Upper lobe of right lung (tissue), 1 donor: Measurements from ENCODE around the gene ANGPTL8. TPM values are rescaled to one million over a fixed set of nuclear protein-coding genes. Genes with fewer than 3 reads are reported as not detected.

Source experiments
- ATAC-seq: fragments of 200-7000 bp; cut with Tn5 transposase; one replicate; pipeline ENCODE4 v1.9.1; 2020; ENCODE audit warnings: mild to moderate bottlenecking, moderate library complexity
- DNase-seq: peaks from one replicate; pipeline ENCODE4 v3.0.0-alpha.2; 2020
- H3K27ac ChIP-seq: fragments of 200-600 bp; one replicate; pipeline ENCODE4 v1.8.0; 2022
- H3K27me3 ChIP-seq: fragments of 200-600 bp; one replicate; pipeline ENCODE4 v1.8.0; 2022; ENCODE audit warnings: mild to moderate bottlenecking
- H3K36me3 ChIP-seq: fragments of 200-600 bp; one replicate; pipeline ENCODE4 v1.8.0; 2022
- H3K4me1 ChIP-seq: fragments of 200-600 bp; one replicate; pipeline ENCODE4 v1.8.0; 2022
- H3K4me3 ChIP-seq: fragments of 200-600 bp; one replicate; pipeline ENCODE4 v1.8.0; 2022; ENCODE audit warnings: mild to moderate bottlenecking
- H3K9me3 ChIP-seq: fragments of 200-600 bp; one replicate; pipeline ENCODE4 v1.8.0; 2022
- CTCF ChIP-seq: fragments of 200-600 bp; IDR thresholded peaks from one replicate; pipeline ENCODE4 v1.8.0; 2022; ENCODE audit warnings: antibody characterized with exemption
- intact Hi-C: fragments of 100-400 bp; cut with DNase I; formaldehyde crosslinking; loops from one replicate; pipeline ENCODE4 v1.11.0; 2022
- total RNA-seq: library from RNA; stranded (reverse); fragmentation: NEBNext Ultra II Directional; extraction: Animal tissue kit (Norgen Biotek cat#: 25700); gene quantifications from one replicate; pipeline ENCODE4 v1.2.1, GENCODE V29; 2021
- donor health status: DM: no; HTN: yes; CAD: no; lungs with severe emphysema.

ANGPTL8 gene
- total RNA-seq, 1 donor from 2014 or later, result not detected

- H3K9me3 ChIP-seq, result no peaks in the 10 kb centered on the region
- TF ChIP-seq CTCF, result no peak
- no peaks in the 10 kb centered on the region for H3K36me3 ChIP-seq
- peaks cover 8% of the 10 kb centered on the region for H3K4me1 ChIP-seq
- no peaks in the 10 kb centered on the region for H3K27me3 ChIP-seq
- no peak for DNase-seq
- H3K4me3 ChIP-seq, result no peak overlapping the region
- intact Hi-C loops, result loop anchor here (10.0 kb wide), 1 partner anchor 160 kb away; no protein-coding TSS in a partner anchor
- peak overlapping the region; percentile 25 for H3K27ac ChIP-seq
- no peak for ATAC-seq
Measured at GRCh38 chr19:11284515-11284914, 45.1 kb downstream of the ANGPTL8 start.

GRCh38 chr19:11286312-11286974, 47.0 kb downstream of the ANGPTL8 start:
- Histone ChIP-seq H3K9me3 (no peaks in the 10 kb centered on the region), H3K27me3 (no peaks in the 10 kb centered on the region), H3K27ac (peak overlapping the region; percentile 73), H3K4me3 (no peak overlapping the region), H3K36me3 (no peaks in the 10 kb centered on the region), H3K4me1 (peaks cover 8% of the 10 kb centered on the region)
- DNase-seq (no peak), ATAC-seq (peak; percentile 65)
- peak; percentile 50 for TF ChIP-seq CTCF
- intact Hi-C loops, result loop anchor here (10.0 kb wide), 1 partner anchor 158 kb away; no protein-coding TSS in a partner anchor

- ATAC-seq (peak; percentile 52), DNase-seq (no peak)
- Histone ChIP-seq H3K4me1 (peaks cover 12% of the 10 kb centered on the region), H3K9me3 (no peaks in the 10 kb centered on the region), H3K36me3 (no peaks in the 10 kb centered on the region), H3K4me3 (no peak overlapping the region), H3K27ac (no peak overlapping the region), H3K27me3 (no peaks in the 10 kb centered on the region)
- intact Hi-C loops, result loop anchor here (10.0 kb wide), 1 partner anchor 156 kb away; no protein-coding TSS in a partner anchor
- TF ChIP-seq CTCF, result peak; percentile 50
Measured at GRCh38 chr19:11288349-11288748, 48.9 kb downstream of the ANGPTL8 start.

- no peaks in the 10 kb centered on the region for H3K36me3 ChIP-seq
- intact Hi-C loops, result no loop called here
- H3K4me3 ChIP-seq, result no peak overlapping the region
- no peaks in the 10 kb centered on the region for H3K27me3 ChIP-seq
- DNase-seq, result no peak
- ATAC-seq, result no peak
- no peaks in the 10 kb centered on the region for H3K9me3 ChIP-seq
- peaks cover 14% of the 10 kb centered on the region for H3K4me1 ChIP-seq
- no peak overlapping the region for H3K27ac ChIP-seq
- no peak for TF ChIP-seq CTCF
Measured at GRCh38 chr19:11290256-11290655, 50.8 kb downstream of the ANGPTL8 start.

- Histone ChIP-seq H3K27me3 (no peaks in the 10 kb centered on the region), H3K4me3 (no peak overlapping the region), H3K27ac (no peak overlapping the region), H3K4me1 (peaks cover 9% of the 10 kb centered on the region), H3K36me3 (no peaks in the 10 kb centered on the region), H3K9me3 (no peaks in the 10 kb centered on the region)
- no peak for TF ChIP-seq CTCF
- intact Hi-C loops, result no loop called here
- DNase-seq (no peak), ATAC-seq (no peak)
Measured at GRCh38 chr19:11291415-11291814, 52.0 kb downstream of the ANGPTL8 start.

Other genes starting within 250 kb of the ANGPTL8 start
- 242 TPM for gene LDLR, start 150.2 kb upstream of the ANGPTL8 start, total RNA-seq
- 1.1 TPM for gene SPC24, start 83.8 kb upstream of the ANGPTL8 start, total RNA-seq
- gene KANK2, start 42.1 kb upstream of the ANGPTL8 start, total RNA-seq, result 268 TPM
- 138 TPM for gene DOCK6, start 22.9 kb downstream of the ANGPTL8 start, total RNA-seq
- not detected for gene TSPAN16, start 56.5 kb downstream of the ANGPTL8 start, total RNA-seq
- 52.7 TPM for gene RAB3D, start 100.0 kb downstream of the ANGPTL8 start, total RNA-seq
- 74.6 TPM for gene TMEM205, start 106.6 kb downstream of the ANGPTL8 start, total RNA-seq
- 39.4 TPM for gene CCDC159, start 106.9 kb downstream of the ANGPTL8 start, total RNA-seq
- gene PLPPR2, start 115.8 kb downstream of the ANGPTL8 start, total RNA-seq, result 26.5 TPM
- 3.2 TPM for gene SWSAP1, start 135.0 kb downstream of the ANGPTL8 start, total RNA-seq
- gene EPOR, start 144.7 kb downstream of the ANGPTL8 start, total RNA-seq, result 20.4 TPM
- 54.6 TPM for gene RGL3, start 179.7 kb downstream of the ANGPTL8 start, total RNA-seq
- 0.49 TPM for gene ODAD3, start 195.5 kb downstream of the ANGPTL8 start, total RNA-seq
- gene PRKCSH, start 196.0 kb downstream of the ANGPTL8 start, total RNA-seq, result 293 TPM
- gene ELAVL3, start 241.4 kb downstream of the ANGPTL8 start, total RNA-seq, result not detected